ENCODE results near the gene OSBPL10. TPM values are rescaled to one million over a fixed set of nuclear protein-coding genes. Genes with fewer than 3 reads are reported as not detected.

Gene OSBPL10
- total and polyA plus RNA-seq, 2 experiments from 2014 or later = 2.4 to 8.1 TPM

DNA sequence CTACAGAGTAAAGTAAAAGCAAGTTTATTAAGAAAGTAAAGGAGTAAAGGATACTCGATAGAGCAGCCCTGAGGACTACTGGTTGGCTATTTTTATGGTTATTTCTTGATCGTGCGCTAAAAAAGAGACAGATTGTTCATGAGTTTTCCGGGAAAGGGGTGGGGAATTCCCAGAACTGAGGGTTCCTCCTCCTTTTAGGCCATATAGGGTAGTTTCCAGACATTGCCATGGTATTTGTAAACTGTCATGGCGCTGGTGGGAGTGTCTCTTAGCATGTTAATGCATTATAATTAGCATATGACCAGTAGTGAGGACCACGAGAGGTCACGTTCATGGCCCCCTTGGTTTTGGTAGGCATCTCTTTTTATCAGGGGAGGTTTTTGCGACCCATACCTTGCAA is 213.1 kb downstream of the OSBPL10 start:
- no peaks in the 10 kb centered on the region for H3K27me3 ChIP-seq (replicated peaks; ENCODE audit: insufficient read depth)

GRCh38 chr3:31766669-31767068 is 214.4 kb downstream of the OSBPL10 start:
- Histone ChIP-seq H3K36me3 (ENCODE audit: low read depth) (no peaks in the 10 kb centered on the region), H3K27me3 (replicated peaks; ENCODE audit: insufficient read depth) (no peaks in the 10 kb centered on the region), H3K9me2 (ENCODE audit: insufficient read depth) (no peaks in the 10 kb centered on the region), H3F3A (ENCODE audit: insufficient read depth) (peaks cover under 1% of the 10 kb centered on the region; the same call in 1 of the 2 replicates), H3K27ac (no peak overlapping the region), H3K9me3 (ENCODE audit: low read depth) (no peaks in the 10 kb centered on the region), H3K4me3 (no peak overlapping the region), H4K20me1 (ENCODE audit: insufficient read depth) (no peaks in the 10 kb centered on the region), H3K79me2 (ENCODE audit: insufficient read depth) (no peaks in the 10 kb centered on the region), H3K4me1 (ENCODE audit: insufficient read depth) (no peaks in the 10 kb centered on the region), H2AFZ (no peak overlapping the region), H3K4me2 (ENCODE audit: unreplicated experiment) (no peak overlapping the region), H3K9ac (no peak overlapping the region)
- no peak for TF ChIP-seq EZH2phosphoT487 (IDR thresholded peaks at IDR 0.05; ENCODE audit: insufficient read depth, low read depth)
- TF ChIP-seq EZH2 (IDR thresholded peaks at IDR 0.05; ENCODE audit: insufficient read depth, poor library complexity, severe bottlenecking) = no peak
- no peak for DNase-seq
- in situ Hi-C loops (cut with MboI) = loop anchor here (25.0 kb wide), 2 partner anchors 829 to 979 kb away; no protein-coding TSS in a partner anchor

More for the DNA sequence above, 213.1 kb downstream of the OSBPL10 start:
- Histone ChIP-seq H3K27ac (no peak overlapping the region), H3K4me2 (ENCODE audit: unreplicated experiment) (no peak overlapping the region), H3K4me1 (ENCODE audit: insufficient read depth) (0 out of 2 replicates have a peak, but pooled peaks cover 6% of the 10 kb centered on the region), H3K9ac (no peak overlapping the region), H3K4me3 (no peak overlapping the region), H3K9me2 (ENCODE audit: insufficient read depth) (no peaks in the 10 kb centered on the region), H3K9me3 (ENCODE audit: low read depth) (no peaks in the 10 kb centered on the region), H4K20me1 (ENCODE audit: insufficient read depth) (no peaks in the 10 kb centered on the region), H2AFZ (no peak overlapping the region), H3K36me3 (ENCODE audit: low read depth) (no peaks in the 10 kb centered on the region), H3K79me2 (ENCODE audit: insufficient read depth) (no peaks in the 10 kb centered on the region), H3F3A (ENCODE audit: insufficient read depth) (peaks cover 8% of the 10 kb centered on the region; the same call in 1 of the 2 replicates)
- TF ChIP-seq EZH2phosphoT487 (IDR thresholded peaks at IDR 0.05; ENCODE audit: insufficient read depth, low read depth) (no peak), EZH2 (IDR thresholded peaks at IDR 0.05; ENCODE audit: insufficient read depth, poor library complexity, severe bottlenecking) (no peak)
- WGBS, 2 experiments (ENCODE audit: low coverage in 1 of 2, low lambda C conversion rate in 2 of 2, missing lambda C conversion rate in 2 of 2) = 85 to 88% methylated on average over 8 of the region's 8 CpGs
- in situ Hi-C loops (cut with MboI) = loop anchor here (25.0 kb wide), 2 partner anchors 831 to 981 kb away; no protein-coding TSS in a partner anchor
- DNase-seq = no peak

GRCh38 chr3:31765871-31766270 is 215.2 kb downstream of the OSBPL10 start:
- Histone ChIP-seq H3K9me2 (ENCODE audit: insufficient read depth) (no peaks in the 10 kb centered on the region), H3K27me3 (replicated peaks; ENCODE audit: insufficient read depth) (no peaks in the 10 kb centered on the region), H3F3A (ENCODE audit: insufficient read depth) (no peaks in the 10 kb centered on the region), H4K20me1 (ENCODE audit: insufficient read depth) (no peaks in the 10 kb centered on the region), H3K9ac (no peak overlapping the region), H3K79me2 (ENCODE audit: insufficient read depth) (no peaks in the 10 kb centered on the region), H2AFZ (no peak overlapping the region), H3K4me3 (no peak overlapping the region), H3K4me2 (ENCODE audit: unreplicated experiment) (no peak overlapping the region), H3K4me1 (ENCODE audit: insufficient read depth) (no peaks in the 10 kb centered on the region), H3K9me3 (ENCODE audit: low read depth) (no peaks in the 10 kb centered on the region), H3K36me3 (ENCODE audit: low read depth) (no peaks in the 10 kb centered on the region), H3K27ac (no peak overlapping the region)
- DNase-seq = no peak
- no peak for TF ChIP-seq EZH2 (IDR thresholded peaks at IDR 0.05; ENCODE audit: insufficient read depth, poor library complexity, severe bottlenecking)
- no peak for TF ChIP-seq EZH2phosphoT487 (IDR thresholded peaks at IDR 0.05; ENCODE audit: insufficient read depth, low read depth)
- in situ Hi-C loops (cut with MboI) = loop anchor here (25.0 kb wide), 2 partner anchors 829 to 979 kb away; no protein-coding TSS in a partner anchor
- 83 to 90% methylated on average over 4 of the region's 4 CpGs for WGBS, 2 experiments (ENCODE audit: low coverage in 1 of 2, low lambda C conversion rate in 2 of 2, missing lambda C conversion rate in 2 of 2)

DNA sequence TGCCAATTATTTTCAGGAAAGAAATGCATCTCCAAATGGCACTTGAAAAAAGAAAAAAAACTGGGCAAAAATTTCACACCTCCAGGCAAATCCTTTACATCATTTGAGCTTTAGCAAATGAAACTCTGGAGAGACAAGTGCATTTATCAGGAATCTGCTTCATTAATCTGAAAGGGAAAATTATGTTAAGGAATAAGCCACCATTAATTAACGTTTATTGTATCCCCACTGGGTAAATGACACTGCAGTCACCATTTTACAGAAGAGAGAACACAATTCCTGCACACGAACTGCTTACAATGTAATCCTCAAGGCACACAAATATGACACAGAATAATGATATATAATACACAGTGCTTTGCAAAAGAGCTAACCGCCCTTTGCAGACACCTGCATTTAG is 217.3 kb downstream of the OSBPL10 start:
- WGBS, 2 experiments (ENCODE audit: low coverage in 1 of 2, low lambda C conversion rate in 2 of 2, missing lambda C conversion rate in 2 of 2) = 74 to 78% methylated on average over 3 of the region's 3 CpGs
- Histone ChIP-seq H3K9me2 (ENCODE audit: insufficient read depth) (no peaks in the 10 kb centered on the region), H3K4me1 (ENCODE audit: insufficient read depth) (no peaks in the 10 kb centered on the region), H3K4me2 (ENCODE audit: unreplicated experiment) (no peak overlapping the region), H3K27ac (no peak overlapping the region), H4K20me1 (ENCODE audit: insufficient read depth) (no peaks in the 10 kb centered on the region), H3K4me3 (no peak overlapping the region), H3K79me2 (ENCODE audit: insufficient read depth) (no peaks in the 10 kb centered on the region), H3F3A (ENCODE audit: insufficient read depth) (no peaks in the 10 kb centered on the region), H3K36me3 (ENCODE audit: low read depth) (no peaks in the 10 kb centered on the region), H3K27me3 (replicated peaks; ENCODE audit: insufficient read depth) (no peaks in the 10 kb centered on the region), H3K9me3 (ENCODE audit: low read depth) (no peaks in the 10 kb centered on the region), H3K9ac (no peak overlapping the region), H2AFZ (no peak overlapping the region)
- no peak for DNase-seq
- in situ Hi-C loops (cut with MboI) = loop anchor here (25.0 kb wide), 2 partner anchors 826 to 976 kb away; no protein-coding TSS in a partner anchor
- no peak for TF ChIP-seq EZH2 (IDR thresholded peaks at IDR 0.05; ENCODE audit: insufficient read depth, poor library complexity, severe bottlenecking)
- TF ChIP-seq EZH2phosphoT487 (IDR thresholded peaks at IDR 0.05; ENCODE audit: insufficient read depth, low read depth) = no peak

Data from GM23248 (cell line).